ENCODE results near the gene C2orf81.

The C2orf81 gene

GRCh38 chr2:74428675-74429074 is 7.3 kb upstream of the C2orf81 start:
- no peak for DNase-seq (ENCODE audit: low read depth)
- H3K4me3 ChIP-seq (ENCODE audit: low read depth, low read length): no peak overlapping the region
- no peak for TF ChIP-seq MAX (IDR thresholded peaks at IDR 0.05; ENCODE audit: low read depth, low read length)

GRCh38 chr2:74427551-74427950 is 6.1 kb upstream of the C2orf81 start:
- no peak for DNase-seq (ENCODE audit: low read depth)
- TF ChIP-seq POLR2A (IDR thresholded peaks at IDR 0.05; ENCODE audit: extremely low read depth, insufficient read length): no peak
- TF ChIP-seq MYC (IDR thresholded peaks at IDR 0.05; ENCODE audit: low read depth, low read length): no peak
- no peak for TF ChIP-seq MAX (IDR thresholded peaks at IDR 0.05; ENCODE audit: low read depth, low read length)
- TF ChIP-seq CTCF (IDR thresholded peaks at IDR 0.05; ENCODE audit: low read depth, low read length): no peak
- H3K4me3 ChIP-seq (ENCODE audit: low read depth, low read length): no peak overlapping the region

- DNase-seq (ENCODE audit: low read depth): no peak
- H3K4me3 ChIP-seq (ENCODE audit: low read depth, low read length): no peak overlapping the region
- no peak for TF ChIP-seq POLR2A (IDR thresholded peaks at IDR 0.05; ENCODE audit: extremely low read depth, insufficient read length)
- no peak for TF ChIP-seq MAX (IDR thresholded peaks at IDR 0.05; ENCODE audit: low read depth, low read length)
- no peak for TF ChIP-seq MYC (IDR thresholded peaks at IDR 0.05; ENCODE audit: low read depth, low read length)
- TF ChIP-seq CTCF (IDR thresholded peaks at IDR 0.05; ENCODE audit: low read depth, low read length): no peak
These were observed 4.9 kb upstream of the C2orf81 start for GRCh38 chr2:74426181-74426758.

- TF ChIP-seq POLR2A (IDR thresholded peaks at IDR 0.05; ENCODE audit: extremely low read depth, insufficient read length) (no peak), MYC (IDR thresholded peaks at IDR 0.05; ENCODE audit: low read depth, low read length) (no peak), MAX (IDR thresholded peaks at IDR 0.05; ENCODE audit: low read depth, low read length) (no peak), CTCF (IDR thresholded peaks at IDR 0.05; ENCODE audit: low read depth, low read length) (no peak)
- DNase-seq (ENCODE audit: low read depth): no peak
- H3K4me3 ChIP-seq (ENCODE audit: low read depth, low read length): no peak overlapping the region
These were observed 4.1 kb upstream of the C2orf81 start for GRCh38 chr2:74425523-74425922.

- no peak for DNase-seq (ENCODE audit: low read depth)
- no peak overlapping the region for H3K4me3 ChIP-seq (ENCODE audit: low read depth, low read length)
- no peak for TF ChIP-seq MYC (IDR thresholded peaks at IDR 0.05; ENCODE audit: low read depth, low read length)
- no peak for TF ChIP-seq CTCF (IDR thresholded peaks at IDR 0.05; ENCODE audit: low read depth, low read length)
- no peak for TF ChIP-seq MAX (IDR thresholded peaks at IDR 0.05; ENCODE audit: low read depth, low read length)
- no peak for TF ChIP-seq POLR2A (IDR thresholded peaks at IDR 0.05; ENCODE audit: extremely low read depth, insufficient read length)
These were observed 3.6 kb upstream of the C2orf81 start for GRCh38 chr2:74424995-74425406.

- no peak for DNase-seq (ENCODE audit: low read depth)
- H3K4me3 ChIP-seq (ENCODE audit: low read depth, low read length): no peak overlapping the region
- TF ChIP-seq MAX (IDR thresholded peaks at IDR 0.05; ENCODE audit: low read depth, low read length) (no peak), CTCF (IDR thresholded peaks at IDR 0.05; ENCODE audit: low read depth, low read length) (no peak), MYC (IDR thresholded peaks at IDR 0.05; ENCODE audit: low read depth, low read length) (no peak), POLR2A (IDR thresholded peaks at IDR 0.05; ENCODE audit: extremely low read depth, insufficient read length) (no peak)
These were observed 2.9 kb upstream of the C2orf81 start for GRCh38 chr2:74424139-74424992.

Data from NB4 (cell line).